MM.1S (cell line): ENCODE results near the gene CEP164.

Experiments
- CTCF ChIP-seq: fragments of 300-600 bp; sonication (generic); IDR thresholded peaks from 2 replicates; pipeline ENCODE4 v1.5.1; 2016; ENCODE audit warnings: antibody characterized with exemption, low read length, mixed read lengths
- EZH2 ChIP-seq: fragments of 300-600 bp; sonication (generic); optimal IDR thresholded peaks from 2 replicates; pipeline ENCODE3; 2017; ENCODE audit warnings: low read depth, mild to moderate bottlenecking, antibody characterized with exemption, low read length, mixed read lengths
- EZH2phosphoT487 ChIP-seq: fragments of 300-600 bp; sonication (generic); IDR thresholded peaks from 2 replicates; pipeline ENCODE4 v1.6.1; 2018; ENCODE audit warnings: antibody characterized with exemption, low read length

- TF ChIP-seq EZH2 (no peak), CTCF (no peak), EZH2phosphoT487 (no peak)
Measured at GRCh38 chr11:117305145-117305544, 22.5 kb upstream of the CEP164 start.
